Loucy (cell line): ENCODE results near the gene KIF13A.

Source experiments
- H2AFZ ChIP-seq: fragments of 200-600 bp; sonication (generic); 2 replicates; pipeline ENCODE4 v1.6.0; 2016; ENCODE audit warnings: antibody characterized with exemption, mild to moderate bottlenecking, low read length, moderate library complexity
- H3F3A ChIP-seq: fragments of 200-600 bp; 2 replicates; pipeline ENCODE4 v1.6.0; 2016; ENCODE audit warnings: antibody characterized with exemption, low read depth, mild to moderate bottlenecking
- H3K27me3 ChIP-seq: fragments of 200-600 bp; sonication (generic); 2 replicates; pipeline ENCODE4 v1.6.1; 2014; ENCODE audit warnings: low read length, mild to moderate bottlenecking; ENCODE audit not compliant: insufficient read depth, poor library complexity, severe bottlenecking
- H3K36me3 ChIP-seq: fragments of 200-600 bp; sonication (generic); 2 replicates; pipeline ENCODE4 v1.6.1; 2016; ENCODE audit warnings: low read length; ENCODE audit not compliant: insufficient read depth
- H3K4me1 ChIP-seq: fragments of 200-600 bp; sonication (generic); 2 replicates; pipeline ENCODE4 v1.5.1; 2014; ENCODE audit warnings: low read length, mild to moderate bottlenecking; ENCODE audit not compliant: insufficient read depth, poor library complexity, severe bottlenecking
- H3K4me2 ChIP-seq: fragments of 200-600 bp; sonication (generic); 2 replicates; pipeline ENCODE4 v1.6.0; 2014; ENCODE audit warnings: antibody characterized with exemption, low read length, low read depth, mild to moderate bottlenecking; ENCODE audit not compliant: poor library complexity, severe bottlenecking
- H3K4me3 ChIP-seq: fragments of 200-600 bp; sonication (generic); 2 replicates; pipeline ENCODE4 v1.5.1; 2014; ENCODE audit warnings: low read length, mild to moderate bottlenecking, mixed read lengths; ENCODE audit not compliant: poor library complexity, severe bottlenecking
- H3K79me2 ChIP-seq: fragments of 200-600 bp; sonication (generic); 2 replicates; pipeline ENCODE4 v1.6.1; 2014; ENCODE audit warnings: low read length; ENCODE audit not compliant: insufficient read depth
- H3K9ac ChIP-seq: fragments of 200-600 bp; sonication (generic); 2 replicates; pipeline ENCODE4 v1.6.0; 2014; ENCODE audit warnings: mild to moderate bottlenecking, low read depth, low read length, moderate library complexity; ENCODE audit not compliant: poor library complexity, severe bottlenecking
- H3K9me2 ChIP-seq: fragments of 200-600 bp; sonication (generic); replicated peaks from 2 replicates; pipeline ENCODE4 v1.6.1; 2016; ENCODE audit warnings: low read depth, low read length, mixed read lengths
- H3K9me3 ChIP-seq: fragments of 200-600 bp; sonication (generic); 2 replicates; pipeline ENCODE4 v1.6.1; 2014; ENCODE audit warnings: mild to moderate bottlenecking, antibody characterized with exemption, low read length, low read depth; ENCODE audit not compliant: insufficient read depth
- H4K20me1 ChIP-seq: fragments of 200-600 bp; sonication (generic); 2 replicates; pipeline ENCODE4 v1.6.0; 2014; ENCODE audit warnings: antibody characterized with exemption, low read length, mild to moderate bottlenecking; ENCODE audit not compliant: insufficient read depth, poor library complexity, severe bottlenecking
- CTCF ChIP-seq: fragments of 200-600 bp; sonication (generic); conservative IDR thresholded peaks from 2 replicates; pipeline ENCODE4 v1.5.1; 2014; ENCODE audit warnings: mild to moderate bottlenecking, antibody characterized with exemption, low read length
- EZH2phosphoT487 ChIP-seq: fragments of 200-600 bp; IDR thresholded peaks from 2 replicates; pipeline ENCODE4 v1.6.1; 2018; ENCODE audit warnings: antibody characterized with exemption, mild to moderate bottlenecking, moderate library complexity, borderline replicate concordance

KIF13A gene

GRCh38 chr6:17768881-17769280 is 218.6 kb downstream of the KIF13A start:
- no peaks in the 10 kb centered on the region for H3K79me2 ChIP-seq
- no peaks in the 10 kb centered on the region for H4K20me1 ChIP-seq
- H3K9ac ChIP-seq = no peak overlapping the region
- H3K27me3 ChIP-seq = no peaks in the 10 kb centered on the region
- H3K36me3 ChIP-seq = no peaks in the 10 kb centered on the region
- H3K4me1 ChIP-seq = no peaks in the 10 kb centered on the region
- no peak overlapping the region for H3K4me3 ChIP-seq
- TF ChIP-seq CTCF (no peak), EZH2phosphoT487 (no peak)
- no peaks in the 10 kb centered on the region for H3K9me2 ChIP-seq
- H3K4me2 ChIP-seq = no peak overlapping the region
- H2AFZ ChIP-seq = no peak overlapping the region
- H3K9me3 ChIP-seq = no peaks in the 10 kb centered on the region
- H3F3A ChIP-seq = no peaks in the 10 kb centered on the region

- H3K9me3 ChIP-seq = no peaks in the 10 kb centered on the region
- no peak overlapping the region for H3K9ac ChIP-seq
- TF ChIP-seq EZH2phosphoT487 (no peak), CTCF (no peak)
- H3K4me2 ChIP-seq = no peak overlapping the region
- no peaks in the 10 kb centered on the region for H3K36me3 ChIP-seq
- H3K79me2 ChIP-seq = no peaks in the 10 kb centered on the region
- H3K4me1 ChIP-seq = no peaks in the 10 kb centered on the region
- H3K4me3 ChIP-seq = no peak overlapping the region
- H3K9me2 ChIP-seq = no peaks in the 10 kb centered on the region
- H3K27me3 ChIP-seq = no peaks in the 10 kb centered on the region
- H4K20me1 ChIP-seq = no peaks in the 10 kb centered on the region
- no peaks in the 10 kb centered on the region for H3F3A ChIP-seq
- no peak overlapping the region for H2AFZ ChIP-seq
These were observed 219.0 kb downstream of the KIF13A start for GRCh38 chr6:17768388-17768787.

GRCh38 chr6:17762651-17763050 is 224.8 kb downstream of the KIF13A start:
- no peaks in the 10 kb centered on the region for H3F3A ChIP-seq
- no peaks in the 10 kb centered on the region for H4K20me1 ChIP-seq
- H3K4me3 ChIP-seq = no peak overlapping the region
- H3K9me2 ChIP-seq = no peaks in the 10 kb centered on the region
- H3K9me3 ChIP-seq = no peaks in the 10 kb centered on the region
- H2AFZ ChIP-seq = no peak overlapping the region
- H3K36me3 ChIP-seq = no peaks in the 10 kb centered on the region
- no peaks in the 10 kb centered on the region for H3K27me3 ChIP-seq
- no peak overlapping the region for H3K4me2 ChIP-seq
- H3K4me1 ChIP-seq = no peaks in the 10 kb centered on the region
- H3K9ac ChIP-seq = no peak overlapping the region
- no peaks in the 10 kb centered on the region for H3K79me2 ChIP-seq
- no peak for TF ChIP-seq EZH2phosphoT487

- Histone ChIP-seq H3F3A (no peaks in the 10 kb centered on the region), H3K4me2 (no peak overlapping the region), H2AFZ (no peak overlapping the region), H3K27me3 (no peaks in the 10 kb centered on the region), H3K4me3 (no peak overlapping the region), H3K79me2 (no peaks in the 10 kb centered on the region), H4K20me1 (no peaks in the 10 kb centered on the region), H3K4me1 (no peaks in the 10 kb centered on the region), H3K9me3 (no peaks in the 10 kb centered on the region), H3K9ac (no peak overlapping the region), H3K36me3 (no peaks in the 10 kb centered on the region), H3K9me2 (no peaks in the 10 kb centered on the region)
- no peak for TF ChIP-seq EZH2phosphoT487
- TF ChIP-seq CTCF = no peak
These were observed 229.3 kb downstream of the KIF13A start for GRCh38 chr6:17758119-17758518.
